T-helper 2 cell treated with Interferon-gamma antibody and Interleukin-4, amounts not matched to agents 100 ng/mL and 5 ng/mL, for 36 hours (primary cell): ENCODE results near the gene DPP3. TPM values are rescaled to one million over a fixed set of nuclear protein-coding genes. Genes with fewer than 3 reads are reported as not detected.

Source experiments
- intact Hi-C: fragments of 100-400 bp; cut with micrococcal nuclease; formaldehyde crosslinking; loops from one replicate; pipeline ENCODE4 v1.15.1; 2023
- total RNA-seq: library from RNA; stranded (reverse); gene quantifications from 2 replicates; pipeline ENCODE4 v1.2.3, GENCODE V29; 2022

DPP3 gene
- total RNA-seq, 1 donor from 2014 or later: 89.6 TPM

GRCh38 chr11:66555416-66555815 is 75.2 kb downstream of the DPP3 start:
- intact Hi-C loops: no loop called here

GRCh38 chr11:66556086-66556485 is 75.9 kb downstream of the DPP3 start:
- intact Hi-C loops: no loop called here

- intact Hi-C loops: no loop called here
Measured at GRCh38 chr11:66557733-66558326, 77.6 kb downstream of the DPP3 start.

Other genes with a start within 250 kb of the DPP3 start
- gene KLC2, start 222.7 kb upstream of the DPP3 start, total RNA-seq: 42.3 and 42.5 TPM in 2 replicates
- gene RAB1B, start 211.8 kb upstream of the DPP3 start, total RNA-seq: 156 and 159 TPM in 2 replicates
- gene CNIH2, start 202.3 kb upstream of the DPP3 start, total RNA-seq: 1.5 and 1.6 TPM in 2 replicates
- gene YIF1A, start 191.3 kb upstream of the DPP3 start, total RNA-seq: 45.4 and 53.0 TPM in 2 replicates
- gene TMEM151A, start 188.5 kb upstream of the DPP3 start, total RNA-seq: not detected in 2 replicates
- 0.09 and 0.18 TPM in 2 replicates for gene CD248, start 163.4 kb upstream of the DPP3 start, total RNA-seq
- gene RIN1, start 144.0 kb upstream of the DPP3 start, total RNA-seq: 1.3 and 1.8 TPM in 2 replicates
- gene BRMS1, start 135.3 kb upstream of the DPP3 start, total RNA-seq: 42.5 and 44.9 TPM in 2 replicates
- gene B4GAT1, start 132.8 kb upstream of the DPP3 start, total RNA-seq: 7.0 and 7.3 TPM in 2 replicates
- 8.0 and 8.1 TPM in 2 replicates for gene SLC29A2, start 108.7 kb upstream of the DPP3 start, total RNA-seq
- gene NPAS4, start 59.4 kb upstream of the DPP3 start, total RNA-seq: 0.27 and 0.61 TPM in 2 replicates
- 82.4 and 87.6 TPM in 2 replicates for gene MRPL11, start 41.6 kb upstream of the DPP3 start, total RNA-seq
- 8.3 and 8.8 TPM in 2 replicates for gene PELI3, start 13.5 kb upstream of the DPP3 start, total RNA-seq
- gene BBS1, start 30.2 kb downstream of the DPP3 start, total RNA-seq: 14.9 and 18.2 TPM in 2 replicates
- gene ZDHHC24, start 65.6 kb downstream of the DPP3 start, total RNA-seq: 12.5 and 13.6 TPM in 2 replicates
- 0.05 TPM in 2 replicates for gene ACTN3, start 66.5 kb downstream of the DPP3 start, total RNA-seq
- 0.77 and 1.4 TPM in 2 replicates for gene CTSF, start 88.2 kb downstream of the DPP3 start, total RNA-seq
- 0.07 and 0.11 TPM in 2 replicates for gene CCDC87, start 112.6 kb downstream of the DPP3 start, total RNA-seq
- gene CCS, start 112.8 kb downstream of the DPP3 start, total RNA-seq: 29.1 and 34.4 TPM in 2 replicates
- gene RBM14, start 136.2 kb downstream of the DPP3 start, total RNA-seq: 177 and 178 TPM in 2 replicates
- gene RBM4, start 158.3 kb downstream of the DPP3 start, total RNA-seq: 123 and 131 TPM in 2 replicates
- gene RBM4B, start 197.5 kb downstream of the DPP3 start, total RNA-seq: 20.2 and 20.5 TPM in 2 replicates
- 0.61 and 0.80 TPM in 2 replicates for gene SPTBN2, start 248.8 kb downstream of the DPP3 start, total RNA-seq